HEK293 (cell line): ENCODE results near the gene LAMB4.

Experiments
- KLF7 ChIP-seq: fragments of 450-650 bp; formaldehyde crosslinking; IDR thresholded peaks from 2 replicates; pipeline ENCODE4 v1.5.1; 2016; ENCODE audit warnings: missing biosample characterization, missing genetic modification characterization, borderline replicate concordance
- KLF9 ChIP-seq: fragments of 450-650 bp; formaldehyde crosslinking; IDR thresholded peaks from 2 replicates; pipeline ENCODE4 v1.5.1; 2016; ENCODE audit warnings: missing biosample characterization, missing genetic modification characterization, low read depth
- ZBTB17 ChIP-seq: fragments of 450-650 bp; formaldehyde crosslinking; IDR thresholded peaks from 2 replicates; pipeline ENCODE4 v1.5.1; 2016; ENCODE audit warnings: missing biosample characterization, missing genetic modification characterization
- ZIC2 ChIP-seq: fragments of 450-650 bp; formaldehyde crosslinking; IDR thresholded peaks from 2 replicates; pipeline ENCODE4 v1.5.1; 2016; ENCODE audit warnings: missing biosample characterization, missing genetic modification characterization
- ZNF114 ChIP-seq: fragments of 450-650 bp; formaldehyde crosslinking; IDR thresholded peaks from 2 replicates; pipeline ENCODE4 v1.5.0; 2017; ENCODE audit warnings: missing biosample characterization, missing genetic modification characterization
- ZNF174 ChIP-seq: fragments of 450-650 bp; formaldehyde crosslinking; IDR thresholded peaks from 2 replicates; pipeline ENCODE4 v1.5.0; 2017; ENCODE audit warnings: missing biosample characterization, mild to moderate bottlenecking, missing genetic modification characterization
- ZNF18 ChIP-seq: fragments of 450-650 bp; formaldehyde crosslinking; IDR thresholded peaks from 2 replicates; pipeline ENCODE4 v1.5.1; 2016; ENCODE audit warnings: missing biosample characterization, missing genetic modification characterization
- ZNF24 ChIP-seq: fragments of 450-650 bp; formaldehyde crosslinking; IDR thresholded peaks from 2 replicates; pipeline ENCODE4 v1.5.1; 2016; ENCODE audit warnings: missing biosample characterization, missing genetic modification characterization
- ZNF350 ChIP-seq: fragments of 450-650 bp; formaldehyde crosslinking; IDR thresholded peaks from 2 replicates; pipeline ENCODE4 v1.5.0; 2017; ENCODE audit warnings: missing biosample characterization, mild to moderate bottlenecking, missing genetic modification characterization
- TF ChIP-seq, protein P1 (sequence below): fragments of 450-650 bp; formaldehyde crosslinking; IDR thresholded peaks from 2 replicates; pipeline ENCODE4 v1.5.1; 2016; ENCODE audit warnings: missing biosample characterization, missing genetic modification characterization

DNA sequence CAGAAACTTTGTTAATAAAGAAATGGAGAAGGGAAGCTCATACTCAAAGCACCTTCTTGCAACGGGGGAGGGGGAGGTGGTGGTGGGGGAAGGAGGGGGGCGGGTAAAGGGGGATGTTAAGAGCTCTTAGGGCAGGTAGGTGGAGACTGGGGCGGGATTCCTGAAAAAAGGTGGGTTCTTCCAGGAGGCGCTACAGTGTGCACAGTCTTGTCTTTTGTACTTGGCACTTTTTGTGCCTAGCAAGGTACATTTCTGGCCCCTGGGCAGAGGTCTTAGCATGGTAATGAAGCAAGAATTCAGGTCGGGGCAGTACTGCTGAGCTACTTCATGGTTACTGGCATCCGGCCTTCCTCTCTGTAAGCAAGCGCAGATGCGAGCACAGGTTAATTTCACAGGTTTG, 15.2 kb upstream of the LAMB4 start:
- TF ChIP-seq ZNF18, result no peak
- TF ChIP-seq ZNF350 (tag by site-specific recombination), result no peak
- TF ChIP-seq ZIC2, result no peak
- no peak for TF ChIP-seq ZBTB17 (tag by site-specific recombination)
- TF ChIP-seq ZNF24 (tag by site-specific recombination), result no peak
- no peak for TF ChIP-seq ZNF114
- TF ChIP-seq KLF7 (tag by site-specific recombination), result no peak
- TF ChIP-seq ZNF174 (tag by site-specific recombination), result no peak
- TF ChIP-seq KLF9, result no peak
- TF ChIP-seq, protein P1, sequence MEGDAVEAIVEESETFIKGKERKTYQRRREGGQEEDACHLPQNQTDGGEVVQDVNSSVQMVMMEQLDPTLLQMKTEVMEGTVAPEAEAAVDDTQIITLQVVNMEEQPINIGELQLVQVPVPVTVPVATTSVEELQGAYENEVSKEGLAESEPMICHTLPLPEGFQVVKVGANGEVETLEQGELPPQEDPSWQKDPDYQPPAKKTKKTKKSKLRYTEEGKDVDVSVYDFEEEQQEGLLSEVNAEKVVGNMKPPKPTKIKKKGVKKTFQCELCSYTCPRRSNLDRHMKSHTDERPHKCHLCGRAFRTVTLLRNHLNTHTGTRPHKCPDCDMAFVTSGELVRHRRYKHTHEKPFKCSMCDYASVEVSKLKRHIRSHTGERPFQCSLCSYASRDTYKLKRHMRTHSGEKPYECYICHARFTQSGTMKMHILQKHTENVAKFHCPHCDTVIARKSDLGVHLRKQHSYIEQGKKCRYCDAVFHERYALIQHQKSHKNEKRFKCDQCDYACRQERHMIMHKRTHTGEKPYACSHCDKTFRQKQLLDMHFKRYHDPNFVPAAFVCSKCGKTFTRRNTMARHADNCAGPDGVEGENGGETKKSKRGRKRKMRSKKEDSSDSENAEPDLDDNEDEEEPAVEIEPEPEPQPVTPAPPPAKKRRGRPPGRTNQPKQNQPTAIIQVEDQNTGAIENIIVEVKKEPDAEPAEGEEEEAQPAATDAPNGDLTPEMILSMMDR (tag by site-specific recombination), result no peak
